Nephron progenitor cell (in vitro differentiated cells): ENCODE results near the gene DDI2.
"Not testable (repeated sequence)": the region's sequence is repeated elsewhere in the genome, so short reads cannot be mapped to it uniquely, and the experiment has no call there.

ENCODE experiments used
- DNase-seq: peaks from one replicate; pipeline ENCODE4 v3.0.0; 2021
- H3K27ac Mint-ChIP-seq: 2 replicates; pipeline ENCODE4 v1.8.0; 2021; ENCODE audit warnings: mild to moderate bottlenecking, moderate library complexity, mixed read lengths
- H3K27me3 Mint-ChIP-seq: 2 replicates; pipeline ENCODE4 v1.8.0; 2021; ENCODE audit warnings: mild to moderate bottlenecking, low read depth, mixed read lengths; ENCODE audit not compliant: poor library complexity
- H3K36me3 Mint-ChIP-seq: 2 replicates; pipeline ENCODE4 v1.8.0; 2021; ENCODE audit warnings: low read depth, mixed read lengths
- H3K4me1 Mint-ChIP-seq: 2 replicates; pipeline ENCODE4 v1.8.0; 2021; ENCODE audit warnings: mixed read lengths
- H3K4me3 Mint-ChIP-seq: 2 replicates; pipeline ENCODE4 v1.8.0; 2021; ENCODE audit warnings: mild to moderate bottlenecking, moderate library complexity, mixed read lengths
- H3K9me3 Mint-ChIP-seq: 2 replicates; pipeline ENCODE4 v1.8.0; 2021; ENCODE audit warnings: mild to moderate bottlenecking, moderate library complexity, mixed read lengths
- CTCF ChIP-seq: fragments of 200-600 bp; sonication (generic); IDR thresholded peaks from 2 replicates; pipeline ENCODE4 v1.5.0; 2021; ENCODE audit warnings: antibody characterized with exemption

DDI2 gene

GRCh38 chr1:15696956-15697521, 79.8 kb downstream of the DDI2 start:
- no peak for TF ChIP-seq CTCF
- no peaks in the 10 kb centered on the region for H3K9me3 Mint-ChIP-seq
- peak overlapping the region; percentile 97 for H3K27ac Mint-ChIP-seq
- peaks cover 31% of the 10 kb centered on the region for H3K36me3 Mint-ChIP-seq
- DNase-seq, result no peak
- H3K4me3 Mint-ChIP-seq, result no peak overlapping the region
- no peaks in the 10 kb centered on the region for H3K27me3 Mint-ChIP-seq
- H3K4me1 Mint-ChIP-seq, result peaks cover 18% of the 10 kb centered on the region

- no peak for TF ChIP-seq CTCF
- peaks cover 19% of the 10 kb centered on the region for H3K4me1 Mint-ChIP-seq
Measured at GRCh38 chr1:15698201-15698600, 80.9 kb downstream of the DDI2 start.

GRCh38 chr1:15699321-15699720, 82.1 kb downstream of the DDI2 start:
- Mint-ChIP-seq H3K36me3 (peaks cover 31% of the 10 kb centered on the region), H3K4me1 (peaks cover 29% of the 10 kb centered on the region)
- H3K9me3 Mint-ChIP-seq, DNase-seq, H3K4me3 Mint-ChIP-seq, H3K27me3 Mint-ChIP-seq, H3K27ac Mint-ChIP-seq: not testable (repeated sequence)

More at GRCh38 chr1:15698201-15698600, 80.9 kb downstream of the DDI2 start:
- Mint-ChIP-seq H3K27ac (no peak overlapping the region), H3K9me3 (no peaks in the 10 kb centered on the region), H3K27me3 (no peaks in the 10 kb centered on the region), H3K36me3 (peaks cover 32% of the 10 kb centered on the region), H3K4me3 (no peak overlapping the region)
- no peak for DNase-seq

GRCh38 chr1:15700508-15700907, 83.2 kb downstream of the DDI2 start:
- Mint-ChIP-seq H3K4me3 (no peak overlapping the region), H3K9me3 (no peaks in the 10 kb centered on the region), H3K4me1 (peaks cover 33% of the 10 kb centered on the region), H3K27me3 (no peaks in the 10 kb centered on the region), H3K36me3 (peaks cover 24% of the 10 kb centered on the region), H3K27ac (peak overlapping the region; percentile 43)
- no peak for DNase-seq
- TF ChIP-seq CTCF, result no peak

- H3K4me1 Mint-ChIP-seq, result peaks cover 36% of the 10 kb centered on the region
- no peaks in the 10 kb centered on the region for H3K27me3 Mint-ChIP-seq
- DNase-seq, result no peak
- H3K9me3 Mint-ChIP-seq, result no peaks in the 10 kb centered on the region
- H3K4me3 Mint-ChIP-seq, result no peak overlapping the region
- H3K27ac Mint-ChIP-seq, result peak overlapping the region; percentile 69
- TF ChIP-seq CTCF, result no peak
- peaks cover 36% of the 10 kb centered on the region for H3K36me3 Mint-ChIP-seq
Measured at GRCh38 chr1:15701784-15702183, 84.5 kb downstream of the DDI2 start.

GRCh38 chr1:15702722-15703550, 85.7 kb downstream of the DDI2 start:
- Mint-ChIP-seq H3K36me3 (peaks cover 38% of the 10 kb centered on the region), H3K27ac (peak overlapping the region; percentile 76), H3K27me3 (no peaks in the 10 kb centered on the region), H3K4me3 (no peak overlapping the region), H3K9me3 (no peaks in the 10 kb centered on the region), H3K4me1 (peaks cover 33% of the 10 kb centered on the region)
- DNase-seq, result no peak
- TF ChIP-seq CTCF, result no peak
